GM12873 (cell line): Measurements from ENCODE around the gene CLSTN1.

ENCODE experiments used
- CTCF ChIP-seq: IDR thresholded peaks from 2 replicates; pipeline ENCODE4 v1.5.1; 2012; ENCODE audit warnings: low read depth, mild to moderate bottlenecking, moderate library complexity, low read length, control low read depth; ENCODE audit not compliant: insufficient read depth; ENCODE audit errors: missing control alignments

Gene CLSTN1

GRCh38 chr1:9807541-9807940 lies 16.2 kb downstream of the CLSTN1 start:
- no peak for TF ChIP-seq CTCF

GRCh38 chr1:9805006-9805508 lies 18.7 kb downstream of the CLSTN1 start:
- no peak for TF ChIP-seq CTCF

GRCh38 chr1:9801909-9802308 lies 21.9 kb downstream of the CLSTN1 start:
- TF ChIP-seq CTCF = no peak

- no peak for TF ChIP-seq CTCF
Observed at GRCh38 chr1:9798236-9799130, 25.3 kb downstream of the CLSTN1 start.

- no peak for TF ChIP-seq CTCF
Observed at GRCh38 chr1:9797049-9797448, 26.7 kb downstream of the CLSTN1 start.

- no peak for TF ChIP-seq CTCF
Observed at GRCh38 chr1:9794081-9794480, 29.7 kb downstream of the CLSTN1 start.

GRCh38 chr1:9793291-9793690 lies 30.5 kb downstream of the CLSTN1 start:
- no peak for TF ChIP-seq CTCF
